Neural cell (in vitro differentiated cells): Measurements from ENCODE around the gene MED15. TPM values are rescaled to one million over a fixed set of nuclear protein-coding genes. Genes with fewer than 3 reads are reported as not detected.

Experiments
- H2AFZ ChIP-seq: fragments of 200-600, 300-800 bp; sonication (generic), shearing (Covaris generic); 2 replicates; pipeline ENCODE4 v1.6.0; 2014; ENCODE audit warnings: low read depth, mild to moderate bottlenecking, antibody characterized with exemption, low read length, moderate library complexity
- H3F3A ChIP-seq: fragments of 200-600 bp; shearing (Covaris generic); 2 replicates; pipeline ENCODE4 v1.6.1; 2016; ENCODE audit warnings: mild to moderate bottlenecking, moderate library complexity, mixed read lengths, antibody characterized with exemption, low read length; ENCODE audit not compliant: insufficient read depth, poor library complexity, severe bottlenecking
- H3K27ac ChIP-seq: fragments of 200-600, 300-800 bp; sonication (generic), shearing (Covaris generic); 2 replicates; pipeline ENCODE4 v1.5.1; 2014; ENCODE audit warnings: mild to moderate bottlenecking, low read length, moderate library complexity
- H3K27me3 ChIP-seq: fragments of 300-800, 200-600 bp; sonication (generic), shearing (Covaris generic); 2 replicates; pipeline ENCODE4 v1.6.0; 2014; ENCODE audit warnings: mild to moderate bottlenecking, low read depth, low read length, moderate library complexity; ENCODE audit not compliant: insufficient read depth
- H3K36me3 ChIP-seq: fragments of 300-800, 200-600 bp; sonication (generic), shearing (Covaris generic); 2 replicates; pipeline ENCODE4 v1.5.1; 2014; ENCODE audit warnings: mild to moderate bottlenecking, antibody characterized with exemption, low read length, moderate library complexity; ENCODE audit not compliant: insufficient read depth
- H3K4me2 ChIP-seq: fragments of 300-800, 200-600 bp; sonication (generic), shearing (Covaris generic); 2 replicates; pipeline ENCODE4 v1.6.0; 2014; ENCODE audit warnings: mild to moderate bottlenecking, low read length
- H3K4me3 ChIP-seq: fragments of 300-800, 200-600 bp; sonication (generic), shearing (Covaris generic); 2 replicates; pipeline ENCODE4 v1.5.1; 2014; ENCODE audit warnings: mild to moderate bottlenecking, low read length, moderate library complexity
- H3K79me2 ChIP-seq: fragments of 200-600 bp; shearing (Covaris generic); replicated peaks from 2 replicates; pipeline ENCODE4 v1.6.0; 2014; ENCODE audit warnings: mild to moderate bottlenecking, low read length, moderate library complexity; ENCODE audit not compliant: insufficient read depth
- H3K9ac ChIP-seq: fragments of 300-800, 200-600 bp; sonication (generic), shearing (Covaris generic); 2 replicates; pipeline ENCODE4 v1.6.1; 2016; ENCODE audit warnings: mild to moderate bottlenecking, low read length, mixed read lengths
- H3K9me2 ChIP-seq: fragments of 200-600 bp; shearing (Covaris generic); 2 replicates; pipeline ENCODE4 v1.6.1; 2016; ENCODE audit warnings: mild to moderate bottlenecking, low read length, mixed read lengths; ENCODE audit not compliant: insufficient read depth
- H3K9me3 ChIP-seq: fragments of 200-600, 300-800 bp; sonication (generic), shearing (Covaris generic); 2 replicates; pipeline ENCODE4 v1.6.1; 2016; ENCODE audit warnings: mild to moderate bottlenecking, mixed run types, low read length, moderate library complexity, mixed read lengths
- H4K20me1 ChIP-seq: fragments of 200-600 bp; shearing (Covaris generic); 2 replicates; pipeline ENCODE4 v1.6.1; 2016; ENCODE audit warnings: mild to moderate bottlenecking, mixed run types; ENCODE audit not compliant: insufficient read depth
- EP300 ChIP-seq: fragments of 450-650 bp; conservative IDR thresholded peaks from 2 replicates; pipeline ENCODE4 v1.6.1; 2014; ENCODE audit warnings: antibody characterized with exemption, mild to moderate bottlenecking, moderate library complexity; ENCODE audit not compliant: poor library complexity, severe bottlenecking
- EZH2 ChIP-seq: fragments of 200-600, 300-800 bp; shearing (Covaris generic), sonication (generic); IDR thresholded peaks from 2 replicates; pipeline ENCODE4 v1.6.1; 2014; ENCODE audit warnings: antibody characterized with exemption, low read length, borderline replicate concordance, mild to moderate bottlenecking; ENCODE audit not compliant: insufficient read depth, poor library complexity, severe bottlenecking
- MXI1 ChIP-seq: fragments of 450-650 bp; conservative IDR thresholded peaks from 2 replicates; pipeline ENCODE4 v1.6.1; 2014; ENCODE audit warnings: antibody characterized with exemption, mild to moderate bottlenecking; ENCODE audit not compliant: poor library complexity, severe bottlenecking
- POLR2AphosphoS5 ChIP-seq: IDR thresholded peaks from 2 replicates; pipeline ENCODE4 v1.6.1; 2012
- RAD21 ChIP-seq: fragments of 450-650 bp; conservative IDR thresholded peaks from 2 replicates; pipeline ENCODE4 v1.6.1; 2014; ENCODE audit warnings: antibody characterized with exemption, mild to moderate bottlenecking, moderate library complexity
- SMC3 ChIP-seq: fragments of 450-650 bp; conservative IDR thresholded peaks from 2 replicates; pipeline ENCODE4 v1.6.1; 2014; ENCODE audit warnings: antibody characterized with exemption, mild to moderate bottlenecking, moderate library complexity; ENCODE audit not compliant: poor library complexity
- TAF1 ChIP-seq: IDR thresholded peaks from 2 replicates; pipeline ENCODE4 v1.6.1; 2012; ENCODE audit warnings: low read depth
- polyA plus RNA-seq: library from polyadenylated mRNA; depleted of rRNA; stranded (reverse); fragments of >200 nt; gene quantifications from 2 replicates; pipeline ENCODE4 v1.2.3, GENCODE V29; 2014
- TF ChIP-seq, protein P1 (sequence below): IDR thresholded peaks from 2 replicates; pipeline ENCODE4 v1.6.1; 2012; ENCODE audit warnings: borderline replicate concordance
- TF ChIP-seq, protein P2 (sequence below): fragments of 450-650 bp; IDR thresholded peaks from 2 replicates; pipeline ENCODE4 v1.5.1; 2014; ENCODE audit warnings: antibody characterized with exemption, mild to moderate bottlenecking, moderate library complexity; ENCODE audit not compliant: poor library complexity, severe bottlenecking

MED15 gene
- polyA plus RNA-seq, 1 donor from 2014 or later = 13.2 TPM

DNA sequence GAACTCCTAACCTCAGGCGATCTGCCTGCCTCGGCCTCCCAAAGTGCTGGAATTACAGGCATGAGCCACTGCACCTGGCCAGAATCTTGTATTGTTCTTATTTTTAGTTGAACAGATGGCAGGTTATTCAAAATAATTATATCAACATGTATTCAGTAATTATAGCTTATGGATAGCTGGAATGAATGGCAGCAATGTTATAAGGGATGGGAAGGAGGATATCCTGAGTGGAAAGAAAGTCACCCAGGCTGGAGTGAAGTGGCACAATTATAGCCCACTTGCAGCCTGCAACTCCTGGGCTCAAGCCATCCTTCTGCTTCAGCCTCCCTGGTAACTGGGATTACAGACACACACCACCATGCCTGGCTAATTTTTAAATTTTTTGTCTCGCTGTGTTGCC is 88.1 kb downstream of the MED15 start:
- Histone ChIP-seq H3K9me3 (no peaks in the 10 kb centered on the region), H3K4me3 (no peak overlapping the region), H3K27ac (no peak overlapping the region), H3K4me2 (no peak overlapping the region), H3K79me2 (no peaks in the 10 kb centered on the region), H3K36me3 (no peaks in the 10 kb centered on the region), H3K9ac (no peak overlapping the region), H4K20me1 (no peaks in the 10 kb centered on the region), H2AFZ (no peak overlapping the region), H3K9me2 (no peaks in the 10 kb centered on the region), H3K27me3 (no peaks in the 10 kb centered on the region), H3F3A (no peaks in the 10 kb centered on the region)
- TF ChIP-seq, protein P1, sequence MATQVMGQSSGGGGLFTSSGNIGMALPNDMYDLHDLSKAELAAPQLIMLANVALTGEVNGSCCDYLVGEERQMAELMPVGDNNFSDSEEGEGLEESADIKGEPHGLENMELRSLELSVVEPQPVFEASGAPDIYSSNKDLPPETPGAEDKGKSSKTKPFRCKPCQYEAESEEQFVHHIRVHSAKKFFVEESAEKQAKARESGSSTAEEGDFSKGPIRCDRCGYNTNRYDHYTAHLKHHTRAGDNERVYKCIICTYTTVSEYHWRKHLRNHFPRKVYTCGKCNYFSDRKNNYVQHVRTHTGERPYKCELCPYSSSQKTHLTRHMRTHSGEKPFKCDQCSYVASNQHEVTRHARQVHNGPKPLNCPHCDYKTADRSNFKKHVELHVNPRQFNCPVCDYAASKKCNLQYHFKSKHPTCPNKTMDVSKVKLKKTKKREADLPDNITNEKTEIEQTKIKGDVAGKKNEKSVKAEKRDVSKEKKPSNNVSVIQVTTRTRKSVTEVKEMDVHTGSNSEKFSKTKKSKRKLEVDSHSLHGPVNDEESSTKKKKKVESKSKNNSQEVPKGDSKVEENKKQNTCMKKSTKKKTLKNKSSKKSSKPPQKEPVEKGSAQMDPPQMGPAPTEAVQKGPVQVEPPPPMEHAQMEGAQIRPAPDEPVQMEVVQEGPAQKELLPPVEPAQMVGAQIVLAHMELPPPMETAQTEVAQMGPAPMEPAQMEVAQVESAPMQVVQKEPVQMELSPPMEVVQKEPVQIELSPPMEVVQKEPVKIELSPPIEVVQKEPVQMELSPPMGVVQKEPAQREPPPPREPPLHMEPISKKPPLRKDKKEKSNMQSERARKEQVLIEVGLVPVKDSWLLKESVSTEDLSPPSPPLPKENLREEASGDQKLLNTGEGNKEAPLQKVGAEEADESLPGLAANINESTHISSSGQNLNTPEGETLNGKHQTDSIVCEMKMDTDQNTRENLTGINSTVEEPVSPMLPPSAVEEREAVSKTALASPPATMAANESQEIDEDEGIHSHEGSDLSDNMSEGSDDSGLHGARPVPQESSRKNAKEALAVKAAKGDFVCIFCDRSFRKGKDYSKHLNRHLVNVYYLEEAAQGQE = no peak
- TF ChIP-seq RAD21 (no peak), POLR2AphosphoS5 (no peak), TAF1 (no peak), MXI1 (no peak), EZH2 (no peak), EP300 (no peak), SMC3 (no peak)
- TF ChIP-seq, protein P2, sequence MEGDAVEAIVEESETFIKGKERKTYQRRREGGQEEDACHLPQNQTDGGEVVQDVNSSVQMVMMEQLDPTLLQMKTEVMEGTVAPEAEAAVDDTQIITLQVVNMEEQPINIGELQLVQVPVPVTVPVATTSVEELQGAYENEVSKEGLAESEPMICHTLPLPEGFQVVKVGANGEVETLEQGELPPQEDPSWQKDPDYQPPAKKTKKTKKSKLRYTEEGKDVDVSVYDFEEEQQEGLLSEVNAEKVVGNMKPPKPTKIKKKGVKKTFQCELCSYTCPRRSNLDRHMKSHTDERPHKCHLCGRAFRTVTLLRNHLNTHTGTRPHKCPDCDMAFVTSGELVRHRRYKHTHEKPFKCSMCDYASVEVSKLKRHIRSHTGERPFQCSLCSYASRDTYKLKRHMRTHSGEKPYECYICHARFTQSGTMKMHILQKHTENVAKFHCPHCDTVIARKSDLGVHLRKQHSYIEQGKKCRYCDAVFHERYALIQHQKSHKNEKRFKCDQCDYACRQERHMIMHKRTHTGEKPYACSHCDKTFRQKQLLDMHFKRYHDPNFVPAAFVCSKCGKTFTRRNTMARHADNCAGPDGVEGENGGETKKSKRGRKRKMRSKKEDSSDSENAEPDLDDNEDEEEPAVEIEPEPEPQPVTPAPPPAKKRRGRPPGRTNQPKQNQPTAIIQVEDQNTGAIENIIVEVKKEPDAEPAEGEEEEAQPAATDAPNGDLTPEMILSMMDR = no peak

DNA sequence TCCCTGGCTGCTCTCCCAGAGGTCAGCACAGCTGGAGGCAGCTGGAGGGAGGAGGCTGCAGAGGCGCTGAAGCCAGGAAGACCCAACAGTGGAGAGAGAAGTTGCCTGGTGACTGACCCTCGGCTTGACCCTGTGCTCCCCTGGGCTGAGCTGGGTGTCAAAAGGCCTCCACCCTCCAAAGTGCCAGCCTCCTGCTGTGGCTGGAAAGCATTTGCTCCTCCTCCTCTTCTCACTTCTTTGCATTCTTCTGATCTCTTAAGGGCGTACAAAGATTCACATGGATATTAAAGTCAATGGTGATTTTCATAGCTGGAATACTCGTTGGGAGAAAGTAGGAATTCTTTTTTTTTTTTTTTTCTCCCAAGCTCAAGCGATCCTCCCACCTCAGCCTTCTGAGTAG is 91.7 kb downstream of the MED15 start:
- H2AFZ ChIP-seq = no peak overlapping the region
- no peaks in the 10 kb centered on the region for H3K27me3 ChIP-seq
- H3K9ac ChIP-seq = no peak overlapping the region
- H3K9me2 ChIP-seq = no peaks in the 10 kb centered on the region
- TF ChIP-seq, protein P2 = no peak
- no peak for TF ChIP-seq TAF1
- TF ChIP-seq EP300 = no peak
- TF ChIP-seq POLR2AphosphoS5 = no peak
- TF ChIP-seq MXI1 = no peak
- TF ChIP-seq RAD21 = no peak
- TF ChIP-seq EZH2 = no peak
- TF ChIP-seq, protein P1 = no peak
- no peak for TF ChIP-seq SMC3
- no peak overlapping the region for H3K4me2 ChIP-seq
- no peaks in the 10 kb centered on the region for H3K9me3 ChIP-seq
- no peaks in the 10 kb centered on the region for H3F3A ChIP-seq
- H3K27ac ChIP-seq = no peak overlapping the region
- H3K4me3 ChIP-seq = no peak overlapping the region
- H3K79me2 ChIP-seq = no peaks in the 10 kb centered on the region
- H3K36me3 ChIP-seq = no peaks in the 10 kb centered on the region
- H4K20me1 ChIP-seq = no peaks in the 10 kb centered on the region
